ENCODE measurements around the gene STX2. TPM values are rescaled to one million over a fixed set of nuclear protein-coding genes. Genes with fewer than 3 reads are reported as not detected.
"Not testable (repeated sequence)": the region's sequence is repeated elsewhere in the genome, so short reads cannot be mapped to it uniquely, and the experiment has no call there.

Gene STX2
- polyA plus RNA-seq, 1 donor from 2014 or later = 67.0 TPM

GRCh38 chr12:130787041-130787440, 52.0 kb downstream of the STX2 start:
- H3K9me3 ChIP-seq (ENCODE audit: low read length) = no peaks in the 10 kb centered on the region
- TF ChIP-seq CTCF (IDR thresholded peaks at IDR 0.05; ENCODE audit: poor library complexity, severe bottlenecking) = no peak
- TF ChIP-seq REST (IDR thresholded peaks at IDR 0.05; ENCODE audit: borderline replicate concordance) = no peak
- TF ChIP-seq RAD21 (conservative IDR thresholded peaks at IDR 0.05) = no peak
- H2AFZ ChIP-seq (ENCODE audit: low read depth, low read length) = no peak overlapping the region
- no peaks in the 10 kb centered on the region for H3F3A ChIP-seq (ENCODE audit: insufficient read depth, low read length, poor library complexity, severe bottlenecking)
- no peaks in the 10 kb centered on the region for H3K27me3 ChIP-seq (ENCODE audit: insufficient read depth, low read depth, low read length)
- no peak overlapping the region for H3K9ac ChIP-seq (ENCODE audit: low read length)
- no peaks in the 10 kb centered on the region for H3K9me2 ChIP-seq (ENCODE audit: insufficient read depth, low read length)
- H3K27ac ChIP-seq (ENCODE audit: low read length) = no peak overlapping the region
- no peaks in the 10 kb centered on the region for H3K79me2 ChIP-seq (replicated peaks; ENCODE audit: insufficient read depth, low read length)
- no peaks in the 10 kb centered on the region for H4K20me1 ChIP-seq (ENCODE audit: insufficient read depth)
- no peak overlapping the region for H3K4me2 ChIP-seq (ENCODE audit: low read length)
- H3K36me3 ChIP-seq (ENCODE audit: insufficient read depth, low read length) = peaks cover 6% of the 10 kb centered on the region
- H3K4me3 ChIP-seq (ENCODE audit: low read length) = no peak overlapping the region

- Histone ChIP-seq H3K9me3 (ENCODE audit: low read length) (no peaks in the 10 kb centered on the region), H3K79me2 (replicated peaks; ENCODE audit: insufficient read depth, low read length) (no peaks in the 10 kb centered on the region), H3K4me3 (ENCODE audit: low read length) (no peak overlapping the region), H3K4me2 (ENCODE audit: low read length) (no peak overlapping the region), H3K27ac (ENCODE audit: low read length) (no peak overlapping the region), H3F3A (ENCODE audit: insufficient read depth, low read length, poor library complexity, severe bottlenecking) (no peaks in the 10 kb centered on the region), H4K20me1 (ENCODE audit: insufficient read depth) (no peaks in the 10 kb centered on the region), H3K9ac (ENCODE audit: low read length) (no peak overlapping the region), H3K27me3 (ENCODE audit: insufficient read depth, low read depth, low read length) (no peaks in the 10 kb centered on the region), H3K36me3 (ENCODE audit: insufficient read depth, low read length) (no peaks in the 10 kb centered on the region), H3K9me2 (ENCODE audit: insufficient read depth, low read length) (no peaks in the 10 kb centered on the region), H2AFZ (ENCODE audit: low read depth, low read length) (no peak overlapping the region)
- no peak for TF ChIP-seq SMC3 (conservative IDR thresholded peaks at IDR 0.05; ENCODE audit: poor library complexity)
- TF ChIP-seq POLR2AphosphoS5 (IDR thresholded peaks at IDR 0.05) = no peak
Measured at GRCh38 chr12:130783110-130783715, 55.8 kb downstream of the STX2 start.

GRCh38 chr12:130782245-130782644, 56.8 kb downstream of the STX2 start:
- not testable (repeated sequence) for H3K9me3 ChIP-seq (ENCODE audit: low read length); H3K36me3 ChIP-seq (ENCODE audit: insufficient read depth, low read length); H3F3A ChIP-seq (ENCODE audit: insufficient read depth, low read length, poor library complexity, severe bottlenecking); H2AFZ ChIP-seq (ENCODE audit: low read depth, low read length); H3K9ac ChIP-seq (ENCODE audit: low read length); H4K20me1 ChIP-seq (ENCODE audit: insufficient read depth); H3K27ac ChIP-seq (ENCODE audit: low read length); H3K4me3 ChIP-seq (ENCODE audit: low read length); H3K27me3 ChIP-seq (ENCODE audit: insufficient read depth, low read depth, low read length); H3K79me2 ChIP-seq (replicated peaks; ENCODE audit: insufficient read depth, low read length); H3K4me2 ChIP-seq (ENCODE audit: low read length); H3K9me2 ChIP-seq (ENCODE audit: insufficient read depth, low read length)
